Astrocyte (in vitro differentiated cells and primary cell): ENCODE data around the gene ERN1.

Experiments
- CTCF ChIP-seq: IDR thresholded peaks from 2 replicates; pipeline ENCODE4 v1.5.1; 2011; ENCODE audit warnings: low read depth, mild to moderate bottlenecking, inconsistent platforms, low read length, moderate library complexity; ENCODE audit not compliant: insufficient read depth
- EZH2 ChIP-seq: IDR thresholded peaks from 2 replicates; pipeline ENCODE4 v1.6.1; 2012; ENCODE audit warnings: mild to moderate bottlenecking, low read length, inconsistent platforms; ENCODE audit not compliant: insufficient read depth

- no peak for TF ChIP-seq CTCF
- no peak for TF ChIP-seq EZH2
Observed at GRCh38 chr17:64103391-64104364, 26.3 kb downstream of the ERN1 start.
